WTC11 (cell line): Measurements from ENCODE around the gene SYNDIG1. TPM values are rescaled to one million over a fixed set of nuclear protein-coding genes. Genes with fewer than 3 reads are reported as not detected.
A peak's percentile ranks its signal among the peaks of the same experiment; 100 is the strongest.

ENCODE experiments used
- ATAC-seq: fragments of 200-7000 bp; cut with Tn5 transposase; 2 replicates; pipeline ENCODE4 v1.10.0; 2021; ENCODE audit warnings: mild to moderate bottlenecking, moderate library complexity
- CTCF ChIA-PET: fragments of 300-600 bp; sonication (Branson Sonifier 250); formaldehyde crosslinking; loops from one replicate; lab custom pipeline; 2021; ENCODE audit warnings: antibody characterized with exemption; lab: Charles Lee
- POLR2A ChIA-PET: fragments of 350-600 bp; sonication (Branson Sonifier 250); formaldehyde crosslinking; loops from one replicate; lab custom pipeline; 2021; ENCODE audit warnings: antibody characterized with exemption; lab: Charles Lee
- DNase-seq: peaks from one replicate; pipeline ENCODE4 v3.0.0; 2021; ENCODE audit warnings: low spot score
- H3K27ac Mint-ChIP-seq: 2 replicates; pipeline ENCODE4 v1.8.0; 2021; ENCODE audit warnings: mixed read lengths
- H3K27me3 Mint-ChIP-seq: 2 replicates; pipeline ENCODE4 v1.8.0; 2021; ENCODE audit warnings: low read depth, mild to moderate bottlenecking, moderate library complexity, mixed read lengths
- H3K36me3 Mint-ChIP-seq: 2 replicates; pipeline ENCODE4 v1.8.0; 2021; ENCODE audit warnings: mixed read lengths
- H3K4me1 Mint-ChIP-seq: 2 replicates; pipeline ENCODE4 v1.8.0; 2022; ENCODE audit warnings: mixed read lengths
- H3K4me3 Mint-ChIP-seq: 2 replicates; pipeline ENCODE4 v1.8.0; 2021; ENCODE audit warnings: mild to moderate bottlenecking, moderate library complexity, mixed read lengths
- H3K9me3 Mint-ChIP-seq: 2 replicates; pipeline ENCODE4 v1.8.0; 2021; ENCODE audit warnings: mixed read lengths
- ATF1 ChIP-seq: sonication (generic); formaldehyde crosslinking; IDR thresholded peaks from 2 replicates; pipeline ENCODE4 v1.8.1; 2023; ENCODE audit warnings: mild to moderate bottlenecking, moderate library complexity, missing genetic modification reagents
- CBFB ChIP-seq: sonication (generic); formaldehyde crosslinking; IDR thresholded peaks from 2 replicates; pipeline ENCODE4 v1.8.1; 2022; ENCODE audit warnings: mild to moderate bottlenecking, low read depth, missing genetic modification reagents
- CDX4 ChIP-seq: fragments of 250-450 bp; sonication (Bioruptor Pico); IDR thresholded peaks from 2 replicates; pipeline ENCODE4 v1.9.0; 2021; ENCODE audit warnings: moderate library complexity, mild to moderate bottlenecking, inconsistent platforms, borderline replicate concordance
- CTCF ChIP-seq: fragments of 200-600 bp; IDR thresholded peaks from 2 replicates; pipeline ENCODE4 v1.8.0; 2022; ENCODE audit warnings: antibody characterized with exemption
- EMX1 ChIP-seq: fragments of 250-450 bp; sonication (Bioruptor Pico); IDR thresholded peaks from 2 replicates; pipeline ENCODE4 v1.8.0; 2021; ENCODE audit warnings: mild to moderate bottlenecking
- ETV6 ChIP-seq: sonication (generic); formaldehyde crosslinking; IDR thresholded peaks from 2 replicates; pipeline ENCODE4 v1.8.1; 2022; ENCODE audit warnings: mild to moderate bottlenecking, missing genetic modification reagents
- GABPB1 ChIP-seq: sonication (generic); formaldehyde crosslinking; IDR thresholded peaks from 2 replicates; pipeline ENCODE4 v1.8.1; 2023; ENCODE audit warnings: mild to moderate bottlenecking, missing genetic modification reagents
- IRF2 ChIP-seq: sonication (generic); formaldehyde crosslinking; IDR thresholded peaks from 2 replicates; pipeline ENCODE4 v1.8.0; 2022; ENCODE audit warnings: low read depth, missing genetic modification reagents, borderline replicate concordance
- JUN ChIP-seq: sonication (generic); formaldehyde crosslinking; IDR thresholded peaks from 2 replicates; pipeline ENCODE4 v1.8.0; 2023; ENCODE audit warnings: mild to moderate bottlenecking, missing genetic modification reagents
- NFYB ChIP-seq: sonication (generic); formaldehyde crosslinking; conservative IDR thresholded peaks from 2 replicates; pipeline ENCODE4 v1.8.0; 2022; ENCODE audit warnings: low read depth, missing genetic modification reagents
- SMAD3 ChIP-seq: sonication (generic); formaldehyde crosslinking; IDR thresholded peaks from 2 replicates; pipeline ENCODE4 v1.8.0; 2022; ENCODE audit warnings: missing genetic modification reagents, mild to moderate bottlenecking, borderline replicate concordance
- SP1 ChIP-seq: sonication (generic); formaldehyde crosslinking; conservative IDR thresholded peaks from 2 replicates; pipeline ENCODE4 v1.8.1; 2022; ENCODE audit warnings: missing genetic modification reagents
- TEAD4 ChIP-seq: sonication (generic); formaldehyde crosslinking; IDR thresholded peaks from 2 replicates; pipeline ENCODE4 v1.8.0; 2022; ENCODE audit warnings: mild to moderate bottlenecking, missing genetic modification reagents
- ZBTB43 ChIP-seq: sonication (generic); formaldehyde crosslinking; IDR thresholded peaks from 2 replicates; pipeline ENCODE4 v1.8.1; 2023; ENCODE audit warnings: mild to moderate bottlenecking, missing genetic modification reagents
- ZNF121 ChIP-seq: sonication (generic); formaldehyde crosslinking; IDR thresholded peaks from 2 replicates; pipeline ENCODE4 v1.8.0; 2023; ENCODE audit warnings: missing genetic modification reagents
- ZNF396 ChIP-seq: fragments of 250-450 bp; sonication (Bioruptor Pico); IDR thresholded peaks from 2 replicates; pipeline ENCODE4 v1.8.0; 2021; ENCODE audit warnings: mild to moderate bottlenecking, moderate library complexity, borderline replicate concordance
- ZNF425 ChIP-seq: fragments of 250-450 bp; sonication (Bioruptor Pico); conservative IDR thresholded peaks from 2 replicates; pipeline ENCODE4 v1.9.0; 2021; ENCODE audit warnings: mild to moderate bottlenecking
- total RNA-seq: library from RNA; stranded (reverse); gene quantifications from 3 replicates; pipeline ENCODE4 v1.2.3, GENCODE V29; 2021

SYNDIG1 gene
- total RNA-seq, 1 experiment from 2014 or later, result 6.4 TPM

GRCh38 chr20:24501764-24502556 is 32.5 kb downstream of the SYNDIG1 start:
- DNase-seq, result no peak
- no peaks in the 10 kb centered on the region for H3K27me3 Mint-ChIP-seq
- no peaks in the 10 kb centered on the region for H3K9me3 Mint-ChIP-seq
- ChIA-PET CTCF (interaction anchor here (0.9 kb wide), 1 partner anchor 279 kb away, joined by 3 read pairs; no protein-coding TSS in a partner anchor), POLR2A (no interaction called here)
- H3K4me1 Mint-ChIP-seq, result peaks cover 2% of the 10 kb centered on the region; the same call in 1 of the 2 replicates
- H3K27ac Mint-ChIP-seq, result no peak overlapping the region
- no peaks in the 10 kb centered on the region for H3K36me3 Mint-ChIP-seq
- H3K4me3 Mint-ChIP-seq, result no peak overlapping the region
- no peak for ATAC-seq
- TF ChIP-seq SP1 (CRISPR knock-in tag) (no peak), CTCF (no peak), CDX4 (CRISPR knock-in tag) (no peak), NFYB (CRISPR knock-in tag) (no peak), CBFB (no peak), ZNF396 (CRISPR knock-in tag) (no peak), JUN (CRISPR knock-in tag) (no peak), ATF1 (no peak), IRF2 (CRISPR knock-in tag) (no peak), ETV6 (CRISPR knock-in tag) (no peak), ZNF425 (CRISPR knock-in tag) (no peak), EMX1 (CRISPR knock-in tag) (no peak), SMAD3 (CRISPR knock-in tag) (no peak)

GRCh38 chr20:24502661-24503060 is 33.2 kb downstream of the SYNDIG1 start:
- H3K4me1 Mint-ChIP-seq, result peaks cover 2% of the 10 kb centered on the region; the same call in 1 of the 2 replicates
- peak overlapping the region; percentile 58; the same call in 1 of the 2 replicates for H3K27ac Mint-ChIP-seq
- no peaks in the 10 kb centered on the region for H3K36me3 Mint-ChIP-seq
- ChIA-PET CTCF (no interaction called here), POLR2A (no interaction called here)
- no peaks in the 10 kb centered on the region for H3K27me3 Mint-ChIP-seq
- H3K4me3 Mint-ChIP-seq, result no peak overlapping the region
- no peak for ATAC-seq
- DNase-seq, result no peak
- H3K9me3 Mint-ChIP-seq, result no peaks in the 10 kb centered on the region
- TF ChIP-seq CDX4 (CRISPR knock-in tag) (no peak), TEAD4 (no peak), GABPB1 (CRISPR knock-in tag) (no peak), ZBTB43 (no peak), ZNF121 (no peak)
